ENCODE measurements around the gene NCAN.

The NCAN gene

GRCh38 chr19:19297759-19298158 lies 86.0 kb downstream of the NCAN start:
- DNase-seq: no peak

- DNase-seq: no peak
These were observed 88.9 kb downstream of the NCAN start for GRCh38 chr19:19300613-19301012.
